Measurements from ENCODE around the gene RGS14.
"Not testable (repeated sequence)": the region's sequence is repeated elsewhere in the genome, so short reads cannot be mapped to it uniquely, and the experiment has no call there.

RGS14 gene

DNA sequence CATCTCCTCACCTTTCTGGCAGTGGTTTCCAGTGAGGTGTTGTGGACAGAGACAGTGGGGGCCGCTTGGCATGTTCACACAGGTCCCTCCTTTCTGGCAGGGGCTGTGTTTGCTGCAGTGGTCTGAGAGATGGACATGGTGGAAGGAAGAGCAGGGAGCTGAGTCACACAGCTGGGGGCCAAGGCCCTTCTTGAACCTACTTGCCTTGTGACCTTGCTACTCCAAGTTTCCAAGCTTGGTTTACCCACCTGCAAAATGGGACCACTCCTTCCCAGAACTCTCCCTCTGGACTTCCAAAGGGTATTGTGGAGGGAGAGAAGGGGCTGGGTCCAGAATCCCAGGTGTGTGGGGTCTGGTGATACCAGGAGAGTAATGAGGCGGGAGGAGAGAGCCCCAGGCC, 47.6 kb downstream of the RGS14 start:
- no peak for DNase-seq

DNA sequence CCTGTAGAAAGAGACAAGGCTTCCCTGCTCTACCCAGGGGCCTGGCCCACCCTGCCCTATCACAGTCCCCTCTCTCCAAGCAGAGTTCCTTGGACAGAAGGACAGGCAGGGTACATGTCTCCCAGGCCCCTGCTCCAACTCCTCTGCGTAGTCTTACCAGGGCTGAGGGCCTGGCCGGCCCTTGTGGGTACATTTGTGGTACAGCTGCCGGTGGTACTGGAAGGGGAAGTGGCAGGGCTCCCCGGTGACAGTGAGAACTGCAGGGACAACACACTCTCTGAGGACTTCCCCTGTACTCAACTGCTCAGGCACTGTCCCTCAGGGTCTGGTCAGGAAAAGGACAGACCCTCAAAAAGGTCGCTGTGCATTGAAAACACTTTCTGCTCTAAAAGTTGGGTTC, 48.1 kb downstream of the RGS14 start:
- DNase-seq = no peak

DNA sequence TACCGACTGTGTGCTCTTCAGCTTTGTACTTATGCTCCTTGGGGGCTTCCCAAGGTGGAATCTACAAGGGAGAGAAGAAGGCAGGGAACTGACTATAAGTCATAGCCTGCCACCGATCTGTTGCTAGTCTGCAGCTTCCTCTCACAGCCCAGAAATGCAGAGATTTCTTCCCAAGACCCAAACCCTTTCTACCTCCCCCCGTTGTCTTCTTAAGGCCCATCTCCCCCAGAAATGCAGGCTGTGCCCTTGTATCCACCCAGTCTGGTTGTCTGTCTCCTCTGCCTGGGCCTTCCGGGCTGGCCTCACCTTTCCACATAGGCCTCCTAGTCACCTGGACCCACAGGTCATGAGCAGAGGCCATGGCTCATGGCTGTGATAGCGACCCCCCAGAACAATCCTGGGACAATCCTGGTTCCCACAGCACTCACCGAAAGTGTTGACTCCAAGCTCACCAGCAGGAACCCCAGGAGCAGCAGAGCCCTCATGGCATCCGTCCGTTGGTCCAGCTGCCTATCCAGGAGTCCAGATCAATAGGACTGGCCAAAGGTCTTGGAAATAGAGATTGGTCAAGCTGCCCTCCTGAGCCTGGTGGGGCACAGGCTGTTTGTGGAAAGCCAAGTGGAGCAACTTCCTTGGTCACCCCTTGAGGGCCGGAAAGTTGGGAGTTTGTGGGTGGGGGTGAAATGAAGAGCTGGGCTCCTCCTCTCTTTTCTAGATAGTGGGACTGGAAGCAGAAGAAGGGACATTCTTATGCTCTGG, 51.5 kb downstream of the RGS14 start, which contains the start of gene F12:
Gene F12 (minus strand): TSS at position 522 of the 759 bp plus-strand sequence. CDS start 37 bp downstream, at position 485.
- DNase-seq = no peak

DNA sequence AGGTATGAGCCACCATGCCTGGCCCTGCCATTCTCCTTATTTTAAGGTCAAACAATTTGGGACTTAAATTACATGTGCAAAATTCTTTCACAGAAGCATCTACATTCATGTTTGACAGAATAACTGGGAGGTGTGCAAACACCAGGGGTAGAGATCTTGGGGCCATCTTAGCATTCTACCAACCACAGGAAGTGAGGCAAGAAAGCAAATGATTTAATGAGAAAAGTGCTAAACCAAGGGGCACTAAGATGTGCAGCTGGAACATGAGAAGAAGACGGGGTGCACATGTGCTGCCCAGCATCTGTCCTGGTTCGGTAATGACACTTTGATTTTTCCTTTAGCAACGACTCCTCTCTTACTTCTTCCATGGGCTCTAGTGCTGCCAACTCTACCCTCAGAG, 52.9 kb downstream of the RGS14 start:
- DNase-seq = no peak

DNA sequence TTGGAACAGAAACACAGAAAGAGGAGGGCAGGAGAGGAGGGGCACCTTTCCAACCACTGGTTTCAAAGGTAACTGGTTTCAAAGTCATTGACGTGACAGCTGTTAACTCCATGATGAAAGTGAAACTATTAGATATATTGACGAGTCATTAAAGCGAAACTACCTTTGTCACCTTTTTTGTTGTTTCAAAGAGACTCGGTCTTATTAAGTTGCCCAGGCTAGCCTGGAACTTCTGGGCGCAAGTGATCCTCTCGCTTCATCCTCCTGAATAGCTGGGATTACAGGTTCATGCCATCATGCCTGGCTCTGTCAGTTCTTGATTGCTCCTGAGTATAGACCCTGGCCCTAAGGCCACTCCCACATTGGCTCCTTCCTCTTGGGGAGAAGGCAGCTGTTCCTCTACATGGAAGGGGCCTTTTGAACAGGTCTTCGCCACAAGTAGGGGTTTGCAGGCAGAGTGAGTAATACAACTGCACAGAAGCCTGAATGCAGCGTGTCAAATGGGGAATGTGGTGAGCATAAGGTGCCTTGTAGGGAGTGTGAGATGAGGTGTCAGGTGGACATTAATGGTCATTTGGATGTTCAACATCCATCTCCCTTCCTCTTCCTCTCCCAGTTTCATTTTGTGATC, 55.0 kb downstream of the RGS14 start:
- DNase-seq = no peak

DNA sequence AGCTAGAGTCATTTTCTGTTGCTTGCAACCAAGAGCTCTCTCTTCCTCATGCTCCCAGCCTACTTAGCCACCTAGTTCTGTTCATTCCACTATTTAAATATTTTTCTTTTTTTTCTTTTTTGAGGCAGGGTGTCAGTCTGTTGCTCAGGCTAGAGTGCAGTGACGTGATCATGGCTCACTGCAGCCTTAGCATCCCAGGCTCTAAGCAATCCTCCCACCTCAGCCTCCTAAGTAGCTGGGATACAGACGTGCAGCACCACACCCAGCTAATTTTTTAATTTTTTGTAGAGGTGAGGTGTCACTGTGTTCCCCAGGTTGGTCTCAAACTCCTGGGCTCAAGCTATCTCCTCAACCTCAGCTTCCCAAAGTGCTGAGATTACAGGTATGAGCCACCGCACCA, 56.8 kb downstream of the RGS14 start:
- DNase-seq = no peak

DNA sequence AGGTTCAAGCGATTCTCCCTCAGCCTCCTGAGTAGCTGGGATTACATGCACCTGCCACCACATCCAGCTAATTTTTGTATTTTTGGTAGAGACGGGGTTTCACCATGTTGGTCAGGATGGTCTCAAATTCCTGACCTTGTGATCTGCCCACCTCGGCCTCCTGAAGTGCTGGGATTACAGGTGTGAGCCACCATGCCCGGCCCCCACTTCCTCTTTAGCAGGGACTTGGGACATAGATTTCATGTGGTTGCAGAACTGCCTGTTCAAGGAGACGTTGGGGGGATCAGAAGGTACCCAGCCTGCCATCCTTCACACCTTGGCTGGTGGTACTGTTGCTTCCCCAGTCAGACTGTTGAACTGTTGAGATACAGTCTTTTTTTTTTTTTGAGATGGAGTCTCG, 59.4 kb downstream of the RGS14 start:
- DNase-seq = not testable (repeated sequence)

DNA sequence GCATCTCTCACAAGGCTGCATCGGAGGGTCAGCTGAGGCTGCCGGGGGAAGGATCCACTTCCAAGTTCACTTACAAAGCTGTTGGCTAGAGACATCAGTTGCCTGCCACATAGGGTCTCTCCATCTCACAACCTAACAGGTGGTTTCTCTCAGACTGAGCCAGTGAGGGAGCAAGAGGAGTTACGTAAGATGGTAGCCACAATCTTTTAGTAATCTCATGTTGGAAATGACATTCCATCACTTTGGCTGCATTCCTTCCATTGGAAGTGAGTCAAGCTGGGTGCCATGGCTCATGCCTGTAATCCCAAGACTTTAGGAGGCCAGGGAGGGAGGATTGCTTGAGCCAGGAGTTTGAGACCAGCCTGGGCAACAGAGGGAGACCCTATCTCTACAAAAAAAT, 61.3 kb downstream of the RGS14 start:
- no peak for DNase-seq

DNA sequence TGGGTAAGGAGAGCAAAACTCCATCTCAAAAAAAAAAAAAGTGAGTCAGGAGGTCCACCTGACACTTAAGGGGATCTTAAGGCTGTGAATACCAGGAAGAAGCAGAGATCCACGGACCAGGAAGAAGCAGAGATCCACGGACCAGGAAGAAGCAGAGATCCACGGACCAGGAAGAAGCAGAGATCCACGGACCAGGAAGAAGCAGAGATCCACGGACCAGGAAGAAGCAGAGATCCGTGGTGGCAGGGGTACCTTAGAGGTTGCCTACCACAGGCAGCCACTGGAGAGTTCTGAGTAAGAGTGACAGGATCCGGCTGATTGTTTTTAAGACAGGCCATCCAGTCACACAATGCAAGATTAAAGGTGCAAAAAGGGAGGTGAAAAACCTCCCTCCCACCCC, 62.7 kb downstream of the RGS14 start:
- DNase-seq = not testable (repeated sequence)

DNA sequence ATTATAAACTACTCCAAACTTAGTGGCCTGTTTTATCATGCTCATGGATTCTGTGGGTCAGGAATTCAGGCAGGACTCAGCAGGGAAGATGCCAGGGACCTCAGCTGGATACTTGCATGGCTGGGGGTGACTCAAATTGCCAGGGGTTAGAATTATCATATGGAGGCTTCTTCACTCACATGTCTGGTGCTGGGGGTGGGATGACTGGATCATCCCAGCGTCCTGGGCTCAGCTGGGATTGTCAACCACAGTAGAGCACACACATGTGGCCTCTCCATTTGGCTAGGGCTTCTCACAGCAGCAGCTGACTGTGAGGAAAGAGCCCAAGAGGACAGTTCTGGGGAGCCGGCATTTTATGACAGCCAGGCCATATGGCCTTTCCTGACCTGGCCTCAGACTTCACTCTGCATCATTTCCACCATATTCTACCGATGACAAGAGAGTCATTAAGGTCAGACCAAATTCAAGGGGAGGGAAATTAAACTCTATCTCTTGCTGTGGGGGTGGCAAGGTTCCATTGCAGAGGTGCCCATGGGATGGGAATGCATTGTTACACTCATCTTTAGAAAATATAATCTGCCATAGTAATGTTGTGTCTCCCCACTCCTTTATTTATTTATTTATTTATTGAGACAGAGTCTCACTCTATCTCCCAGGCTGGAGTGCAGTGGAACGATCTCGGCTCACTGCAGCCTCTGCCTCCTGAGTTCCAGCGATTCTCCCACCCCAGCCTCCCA, 63.5 kb downstream of the RGS14 start:
- DNase-seq = no peak

Measured in NCI-H187 (cell line).